ENCODE results near the gene ATP10A. TPM values are rescaled to one million over a fixed set of nuclear protein-coding genes. Genes with fewer than 3 reads are reported as not detected.

ATP10A gene
- total RNA-seq, 1 donor from 2014 or later: 7.6 TPM

DNA sequence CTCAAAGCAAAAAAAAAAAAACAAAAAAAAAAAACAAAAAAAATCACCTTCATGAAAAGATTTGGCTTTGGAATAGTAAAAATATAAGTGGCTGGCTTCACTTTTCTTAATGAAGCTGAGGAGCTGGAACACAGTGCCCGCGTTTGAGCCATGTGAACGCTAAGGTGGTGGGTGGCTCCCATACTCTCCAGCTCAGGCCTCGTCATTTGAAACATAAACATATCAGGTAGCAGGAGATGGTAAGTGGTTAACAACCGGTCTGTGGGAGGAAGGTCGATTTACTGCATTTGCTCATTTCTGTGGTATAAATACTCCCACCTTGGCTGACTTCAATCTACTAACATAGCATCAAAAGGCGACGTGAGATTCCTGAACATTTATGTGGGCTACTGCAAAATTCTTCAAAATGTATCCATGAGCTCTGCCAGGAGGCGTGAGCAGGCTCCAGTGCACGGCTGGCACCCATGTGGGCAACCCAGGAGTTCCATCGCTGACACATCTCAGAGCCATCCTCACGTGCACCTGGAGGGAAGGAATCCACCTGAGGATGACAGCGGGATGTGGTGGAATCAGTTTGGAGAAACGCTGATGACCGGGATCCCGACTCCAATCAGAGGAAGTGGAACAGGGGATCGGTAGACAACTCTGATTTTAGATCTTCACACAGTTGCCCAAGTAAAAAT, 157.6 kb downstream of the ATP10A start:
- no peak for DNase-seq (ENCODE audit: low read depth)
- H3K27me3 ChIP-seq (ENCODE audit: control insufficient read depth, insufficient read depth, low read length): no peaks in the 10 kb centered on the region
- no peak overlapping the region for H3K4me3 ChIP-seq (ENCODE audit: low read depth, low read length)
- H3K36me3 ChIP-seq (ENCODE audit: control insufficient read depth, insufficient read depth, low read length): peaks cover 2% of the 10 kb centered on the region
- TF ChIP-seq CTCF (IDR thresholded peaks at IDR 0.05; ENCODE audit: insufficient read depth, low read length, poor library complexity, severe bottlenecking): no peak

GRCh38 chr15:25703726-25704125, 159.4 kb downstream of the ATP10A start:
- Histone ChIP-seq H3K27me3 (ENCODE audit: control insufficient read depth, insufficient read depth, low read length) (no peaks in the 10 kb centered on the region), H3K36me3 (ENCODE audit: control insufficient read depth, insufficient read depth, low read length) (peaks cover 2% of the 10 kb centered on the region), H3K4me3 (ENCODE audit: low read depth, low read length) (no peak overlapping the region)
- TF ChIP-seq CTCF (IDR thresholded peaks at IDR 0.05; ENCODE audit: insufficient read depth, low read length, poor library complexity, severe bottlenecking): no peak
- DNase-seq (ENCODE audit: low read depth): no peak

GRCh38 chr15:25701721-25702465, 161.2 kb downstream of the ATP10A start:
- no peak for DNase-seq (ENCODE audit: low read depth)
- no peak overlapping the region for H3K4me3 ChIP-seq (ENCODE audit: low read depth, low read length)
- TF ChIP-seq CTCF (IDR thresholded peaks at IDR 0.05; ENCODE audit: insufficient read depth, low read length, poor library complexity, severe bottlenecking): no peak
- peaks cover 2% of the 10 kb centered on the region for H3K36me3 ChIP-seq (ENCODE audit: control insufficient read depth, insufficient read depth, low read length)
- H3K27me3 ChIP-seq (ENCODE audit: control insufficient read depth, insufficient read depth, low read length): no peaks in the 10 kb centered on the region

DNA sequence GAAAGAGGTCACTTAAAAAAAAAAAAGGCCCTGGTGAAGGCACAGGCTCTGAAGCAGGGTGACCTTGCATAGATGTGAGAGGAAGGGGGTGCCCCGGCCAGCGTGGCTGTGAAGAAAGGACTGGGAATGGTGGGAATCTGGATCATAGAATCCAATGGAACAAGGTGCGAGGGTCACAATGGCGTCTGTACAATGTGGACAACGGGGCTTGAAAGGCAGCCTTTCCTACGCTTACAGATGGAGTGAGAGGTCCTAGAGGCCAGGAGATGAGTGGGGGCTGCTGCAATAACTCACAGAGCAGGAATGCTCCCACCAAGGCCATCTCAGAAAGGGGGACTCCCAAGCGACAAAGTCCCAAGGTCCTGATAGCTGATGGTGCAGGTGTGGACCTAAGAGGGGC, 162.2 kb downstream of the ATP10A start:
- TF ChIP-seq CTCF (IDR thresholded peaks at IDR 0.05; ENCODE audit: insufficient read depth, low read length, poor library complexity, severe bottlenecking): no peak
- Histone ChIP-seq H3K27me3 (ENCODE audit: control insufficient read depth, insufficient read depth, low read length) (no peaks in the 10 kb centered on the region), H3K4me3 (ENCODE audit: low read depth, low read length) (no peak overlapping the region), H3K36me3 (ENCODE audit: control insufficient read depth, insufficient read depth, low read length) (peaks cover 2% of the 10 kb centered on the region)
- DNase-seq (ENCODE audit: low read depth): no peak

GRCh38 chr15:25697586-25697985, 165.5 kb downstream of the ATP10A start:
- no peak for DNase-seq (ENCODE audit: low read depth)
- Histone ChIP-seq H3K36me3 (ENCODE audit: control insufficient read depth, insufficient read depth, low read length) (peaks cover 2% of the 10 kb centered on the region), H3K27me3 (ENCODE audit: control insufficient read depth, insufficient read depth, low read length) (no peaks in the 10 kb centered on the region), H3K4me3 (ENCODE audit: low read depth, low read length) (no peak overlapping the region)
- no peak for TF ChIP-seq CTCF (IDR thresholded peaks at IDR 0.05; ENCODE audit: insufficient read depth, low read length, poor library complexity, severe bottlenecking)

Data from kidney epithelial cell (primary cell).